ENCODE data around the gene FSTL1. TPM values are rescaled to one million over a fixed set of nuclear protein-coding genes. Genes with fewer than 3 reads are reported as not detected.

FSTL1 gene
- total and polyA plus RNA-seq, 4 experiments from 2014 or later = 0.47 TPM; not detected in 3

- Mint-ChIP-seq H3K27me3 (peaks cover 0 to 7% of the 10 kb centered on the region in 2 donors), H3K27ac (peak overlapping the region in 5 of 7 donors; percentile 23 to 86 (median 81)), H3K4me1 (peaks cover 11 to 25% (median 12%) of the 10 kb centered on the region in 4 donors), H3K36me3 (no peaks in the 10 kb centered on the region), H3K9me3 (no peaks in the 10 kb centered on the region), H3K4me3 (peak overlapping the region; percentile 82 to 94 (median 87))
- POLR2A ChIA-PET (ENCODE audit: partially characterized antibody) = interaction anchor here (0.7 to 1.7 kb wide), 3 partner anchors 69 to 173 kb away, joined by 3 to 13 read pairs (median 4); partner anchors contain the start of gene LRRC58
- peaks cover 10% of the 10 kb centered on the region for H3K4me1 ChIP-seq (ENCODE audit: insufficient read depth, low read length)
- peak; percentile 78 to 83 (median 80) for DNase-seq
- no peak overlapping the region for H3K27ac ChIP-seq (ENCODE audit: low read depth, low read length)
- no peaks in the 10 kb centered on the region for H3K9me3 ChIP-seq (ENCODE audit: control insufficient read depth in 1 of 2, low read length in 2 of 2)
- no peaks in the 10 kb centered on the region for H3K36me3 ChIP-seq (ENCODE audit: insufficient read depth, low read length)
- intact Hi-C loops (cut with micrococcal nuclease) = loop anchor here (1.0 to 5.0 kb wide), 6 partner anchors 69 to 525 kb away; partner anchors contain the start of genes GSK3B, GTF2E1, LRRC58 and RABL3
- CTCF ChIA-PET (ENCODE audit: partially characterized antibody) = interaction anchor here (0.6 to 7.6 kb wide), 54 partner anchors 8 to 609 kb away, joined by 3 to 169 read pairs (median 4); partner anchors contain the start of genes LRRC58 and NDUFB4
- H3K4me3 ChIP-seq (ENCODE audit: low read length in 2 of 2) = peak overlapping the region; percentile 43 to 59
- no peaks in the 10 kb centered on the region for H3K27me3 ChIP-seq (ENCODE audit: insufficient read depth, low read length)
These were observed 33.4 kb downstream of the FSTL1 start for GRCh38 chr3:120417272-120417911.

GRCh38 chr3:120416868-120417267 is 33.9 kb downstream of the FSTL1 start:
- ChIA-PET POLR2A (ENCODE audit: partially characterized antibody) (interaction anchor here (0.7 to 1.7 kb wide), 3 partner anchors 68 to 172 kb away, joined by 3 to 13 read pairs (median 4); partner anchors contain the start of gene LRRC58), CTCF (ENCODE audit: partially characterized antibody) (interaction anchor here (0.6 to 7.6 kb wide), 47 partner anchors 8 to 608 kb away, joined by 3 to 169 read pairs (median 5); partner anchors contain the start of genes LRRC58 and NDUFB4)
- Histone ChIP-seq H3K4me3 (ENCODE audit: low read length in 2 of 2) (no peak overlapping the region), H3K9me3 (ENCODE audit: control insufficient read depth in 1 of 2, low read length in 2 of 2) (no peaks in the 10 kb centered on the region), H3K27ac (ENCODE audit: low read depth, low read length) (no peak overlapping the region), H3K27me3 (ENCODE audit: insufficient read depth, low read length) (no peaks in the 10 kb centered on the region), H3K36me3 (ENCODE audit: insufficient read depth, low read length) (no peaks in the 10 kb centered on the region), H3K4me1 (ENCODE audit: insufficient read depth, low read length) (peaks cover 10% of the 10 kb centered on the region)
- intact Hi-C loops (cut with micrococcal nuclease) = loop anchor here (1.0 to 5.0 kb wide), 6 partner anchors 68 to 525 kb away; partner anchors contain the start of genes GSK3B, GTF2E1, LRRC58 and RABL3
- H3K27ac Mint-ChIP-seq = peak overlapping the region in 3 of 7 donors; percentile 31 to 86 (median 85)
- no peaks in the 10 kb centered on the region for H3K9me3 Mint-ChIP-seq
- H3K4me1 Mint-ChIP-seq = peaks cover 11 to 25% (median 12%) of the 10 kb centered on the region in 4 donors
- DNase-seq = no peak
- no peaks in the 10 kb centered on the region for H3K36me3 Mint-ChIP-seq
- peaks cover 0 to 7% of the 10 kb centered on the region in 2 donors for H3K27me3 Mint-ChIP-seq
- H3K4me3 Mint-ChIP-seq = peak overlapping the region in 7 of 8 donors; percentile 85 to 94 (median 88)

DNA sequence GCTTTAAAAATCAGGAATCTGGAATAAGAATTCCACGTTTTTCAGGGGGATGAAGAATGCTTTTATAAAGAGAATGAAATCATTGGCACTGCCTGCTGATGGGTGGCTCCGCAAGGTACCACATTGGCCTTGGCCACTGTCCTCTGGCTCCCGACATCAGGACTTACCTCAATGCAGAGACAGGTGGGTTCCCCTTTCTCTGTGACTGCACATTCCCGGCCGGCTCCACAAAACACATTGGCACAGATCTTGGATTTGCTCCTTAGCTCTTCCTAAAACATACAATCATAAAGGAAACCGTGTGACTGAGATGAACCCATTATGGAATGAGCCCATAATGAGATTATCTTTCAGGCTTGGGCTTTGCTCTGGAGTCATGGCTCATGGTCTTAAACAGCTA is 35.0 kb downstream of the FSTL1 start:
- Histone ChIP-seq H3K4me1 (ENCODE audit: insufficient read depth, low read length) (peaks cover 10% of the 10 kb centered on the region), H3K4me3 (ENCODE audit: low read length in 2 of 2) (no peak overlapping the region), H3K27me3 (ENCODE audit: insufficient read depth, low read length) (no peaks in the 10 kb centered on the region), H3K9me3 (ENCODE audit: control insufficient read depth in 1 of 2, low read length in 2 of 2) (no peaks in the 10 kb centered on the region), H3K27ac (ENCODE audit: low read depth, low read length) (no peak overlapping the region), H3K36me3 (ENCODE audit: insufficient read depth, low read length) (no peaks in the 10 kb centered on the region)
- intact Hi-C loops (cut with micrococcal nuclease) = loop anchor here (2.0 to 5.0 kb wide), 2 partner anchors 67 to 323 kb away; partner anchors contain the start of genes GSK3B and LRRC58
- Mint-ChIP-seq H3K27ac (no peak overlapping the region), H3K4me3 (no peak overlapping the region), H3K27me3 (peaks cover 0 to 10% of the 10 kb centered on the region in 2 donors), H3K4me1 (peaks cover 11 to 25% (median 12%) of the 10 kb centered on the region in 4 donors), H3K9me3 (no peaks in the 10 kb centered on the region), H3K36me3 (no peaks in the 10 kb centered on the region)
- no peak for DNase-seq
- ChIA-PET CTCF (ENCODE audit: partially characterized antibody) (interaction anchor here (0.8 to 7.6 kb wide), 10 partner anchors 10 to 596 kb away, joined by 3 to 169 read pairs (median 22); partner anchors contain the start of gene LRRC58), POLR2A (ENCODE audit: partially characterized antibody) (interaction anchor here (0.6 kb wide), 1 partner anchor 143 kb away, joined by 4 read pairs; no protein-coding TSS in a partner anchor)

DNA sequence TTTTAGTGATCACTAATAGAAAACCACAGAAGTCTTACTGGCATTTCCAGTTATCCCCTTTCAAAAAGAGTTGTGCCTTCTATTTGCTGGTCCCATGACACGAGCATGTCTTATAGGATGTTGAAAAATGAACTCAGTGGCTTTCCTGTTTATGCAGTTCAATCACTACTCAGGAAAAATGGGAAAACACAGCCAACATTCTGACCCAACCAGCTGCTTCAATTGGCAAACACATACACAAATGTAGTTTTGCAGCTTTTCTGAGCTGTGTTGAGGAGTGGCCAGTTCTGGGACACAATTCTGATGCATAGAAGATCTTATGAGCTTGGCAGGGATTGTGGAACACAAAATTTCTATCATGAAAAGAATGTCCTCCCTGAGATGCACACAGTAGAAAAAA is 40.3 kb downstream of the FSTL1 start:
- Histone ChIP-seq H3K27ac (ENCODE audit: low read depth, low read length) (no peak overlapping the region), H3K4me3 (ENCODE audit: low read length in 2 of 2) (no peak overlapping the region), H3K27me3 (ENCODE audit: insufficient read depth, low read length) (no peaks in the 10 kb centered on the region), H3K9me3 (ENCODE audit: control insufficient read depth in 1 of 2, low read length in 2 of 2) (no peaks in the 10 kb centered on the region), H3K4me1 (ENCODE audit: insufficient read depth, low read length) (no peaks in the 10 kb centered on the region), H3K36me3 (ENCODE audit: insufficient read depth, low read length) (no peaks in the 10 kb centered on the region)
- Mint-ChIP-seq H3K9me3 (no peaks in the 10 kb centered on the region), H3K4me3 (no peak overlapping the region), H3K36me3 (no peaks in the 10 kb centered on the region), H3K27ac (no peak overlapping the region), H3K27me3 (peaks cover 0 to 8% of the 10 kb centered on the region in 2 donors), H3K4me1 (no peaks in the 10 kb centered on the region)
- CTCF ChIA-PET (ENCODE audit: partially characterized antibody) = interaction anchor here (2.2 kb wide), 1 partner anchor 166 kb away, joined by 6 read pairs; no protein-coding TSS in a partner anchor
- intact Hi-C loops (cut with micrococcal nuclease) = no loop called here
- POLR2A ChIA-PET (ENCODE audit: partially characterized antibody) = no interaction called here
- DNase-seq = no peak

DNA sequence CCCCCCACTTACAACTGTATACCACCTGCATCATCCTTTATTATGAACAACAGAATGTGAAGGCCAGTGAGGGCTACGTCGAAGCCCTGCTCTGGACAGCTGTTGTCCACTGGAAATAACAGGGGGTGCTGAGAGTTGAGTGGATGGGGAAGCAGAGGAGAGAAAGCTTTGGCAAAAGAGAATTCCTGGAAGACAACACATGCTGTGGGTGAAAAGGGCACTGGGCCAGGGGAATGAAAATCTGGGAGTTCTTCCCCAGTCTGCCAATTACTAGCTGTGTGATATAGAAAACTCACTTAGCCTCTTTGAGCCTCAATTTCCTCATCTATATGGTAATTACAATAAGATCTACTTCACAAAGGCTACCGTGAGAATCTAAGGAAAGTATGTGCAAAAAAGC is 40.7 kb downstream of the FSTL1 start:
- no peaks in the 10 kb centered on the region for H3K9me3 ChIP-seq (ENCODE audit: control insufficient read depth in 1 of 2, low read length in 2 of 2)
- no peaks in the 10 kb centered on the region for H3K36me3 Mint-ChIP-seq
- POLR2A ChIA-PET (ENCODE audit: partially characterized antibody) = no interaction called here
- no peak overlapping the region for H3K27ac Mint-ChIP-seq
- CTCF ChIA-PET (ENCODE audit: partially characterized antibody) = interaction anchor here (2.2 to 3.2 kb wide), 2 partner anchors 8 to 165 kb away, joined by 6 to 15 read pairs; no protein-coding TSS in a partner anchor
- H3K27me3 Mint-ChIP-seq = peaks cover 0 to 5% of the 10 kb centered on the region in 2 donors
- no peaks in the 10 kb centered on the region for H3K36me3 ChIP-seq (ENCODE audit: insufficient read depth, low read length)
- no peaks in the 10 kb centered on the region for H3K4me1 ChIP-seq (ENCODE audit: insufficient read depth, low read length)
- H3K4me3 ChIP-seq (ENCODE audit: low read length in 2 of 2) = no peak overlapping the region
- no peak overlapping the region for H3K4me3 Mint-ChIP-seq
- H3K27me3 ChIP-seq (ENCODE audit: insufficient read depth, low read length) = no peaks in the 10 kb centered on the region
- intact Hi-C loops (cut with micrococcal nuclease) = no loop called here
- H3K4me1 Mint-ChIP-seq = no peaks in the 10 kb centered on the region
- H3K9me3 Mint-ChIP-seq = no peaks in the 10 kb centered on the region
- no peak for DNase-seq
- no peak overlapping the region for H3K27ac ChIP-seq (ENCODE audit: low read depth, low read length)

- H3K9me3 Mint-ChIP-seq = no peaks in the 10 kb centered on the region
- Histone ChIP-seq H3K27ac (ENCODE audit: low read depth, low read length) (no peak overlapping the region), H3K36me3 (ENCODE audit: insufficient read depth, low read length) (no peaks in the 10 kb centered on the region), H3K4me1 (ENCODE audit: insufficient read depth, low read length) (no peaks in the 10 kb centered on the region), H3K27me3 (ENCODE audit: insufficient read depth, low read length) (no peaks in the 10 kb centered on the region), H3K9me3 (ENCODE audit: control insufficient read depth in 1 of 2, low read length in 2 of 2) (no peaks in the 10 kb centered on the region), H3K4me3 (ENCODE audit: low read length in 2 of 2) (no peak overlapping the region)
- H3K4me1 Mint-ChIP-seq = no peaks in the 10 kb centered on the region
- ChIA-PET POLR2A (ENCODE audit: partially characterized antibody) (no interaction called here), CTCF (ENCODE audit: partially characterized antibody) (interaction anchor here (3.2 kb wide), 1 partner anchor 10 kb away, joined by 15 read pairs; no protein-coding TSS in a partner anchor)
- H3K27me3 Mint-ChIP-seq = peaks cover under 1 to 5% of the 10 kb centered on the region in 2 donors
- intact Hi-C loops (cut with micrococcal nuclease) = no loop called here
- DNase-seq = no peak
- no peak overlapping the region for H3K4me3 Mint-ChIP-seq
- no peak overlapping the region for H3K27ac Mint-ChIP-seq
- H3K36me3 Mint-ChIP-seq = no peaks in the 10 kb centered on the region
These were observed 43.1 kb downstream of the FSTL1 start for GRCh38 chr3:120407508-120408287.
